ENCODE measurements around the gene SHCBP1.
"Not testable (repeated sequence)": the region's sequence is repeated elsewhere in the genome, so short reads cannot be mapped to it uniquely, and the experiment has no call there.

Gene SHCBP1, protein sequence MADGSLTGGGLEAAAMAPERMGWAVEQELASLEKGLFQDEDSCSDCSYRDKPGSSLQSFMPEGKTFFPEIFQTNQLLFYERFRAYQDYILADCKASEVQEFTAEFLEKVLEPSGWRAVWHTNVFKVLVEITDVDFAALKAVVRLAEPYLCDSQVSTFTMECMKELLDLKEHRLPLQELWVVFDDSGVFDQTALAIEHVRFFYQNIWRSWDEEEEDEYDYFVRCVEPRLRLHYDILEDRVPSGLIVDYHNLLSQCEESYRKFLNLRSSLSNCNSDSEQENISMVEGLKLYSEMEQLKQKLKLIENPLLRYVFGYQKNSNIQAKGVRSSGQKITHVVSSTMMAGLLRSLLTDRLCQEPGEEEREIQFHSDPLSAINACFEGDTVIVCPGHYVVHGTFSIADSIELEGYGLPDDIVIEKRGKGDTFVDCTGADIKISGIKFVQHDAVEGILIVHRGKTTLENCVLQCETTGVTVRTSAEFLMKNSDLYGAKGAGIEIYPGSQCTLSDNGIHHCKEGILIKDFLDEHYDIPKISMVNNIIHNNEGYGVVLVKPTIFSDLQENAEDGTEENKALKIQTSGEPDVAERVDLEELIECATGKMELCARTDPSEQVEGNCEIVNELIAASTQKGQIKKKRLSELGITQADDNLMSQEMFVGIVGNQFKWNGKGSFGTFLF

GRCh38 chr16:46621006-46621933 lies at the start of gene SHCBP1:
Gene SHCBP1 (minus strand): TSS chr16:46621379. CDS start chr16:46621359, 20 bp downstream.
- DNase-seq, result peak; percentile 45

DNA sequence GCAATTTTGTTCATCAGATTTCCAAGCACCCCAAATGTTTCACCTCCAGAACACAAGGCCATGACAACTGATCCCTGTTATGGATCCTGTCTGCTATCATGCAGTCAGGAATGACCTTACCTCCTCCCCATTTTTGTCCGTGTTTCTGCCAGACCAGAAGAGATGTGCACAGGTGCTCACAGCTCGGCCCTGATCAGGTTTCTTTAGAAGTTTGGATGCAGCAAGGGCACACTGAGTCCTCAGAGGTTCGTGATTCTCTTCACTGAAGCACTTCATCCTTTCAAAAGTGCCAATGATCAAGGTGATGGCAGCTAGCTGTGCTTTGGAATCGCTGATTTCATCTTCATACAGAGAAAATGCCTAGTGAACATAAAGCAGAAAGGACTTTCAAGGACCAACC lies 40.9 kb upstream of the SHCBP1 start:
- no peak for DNase-seq

DNA sequence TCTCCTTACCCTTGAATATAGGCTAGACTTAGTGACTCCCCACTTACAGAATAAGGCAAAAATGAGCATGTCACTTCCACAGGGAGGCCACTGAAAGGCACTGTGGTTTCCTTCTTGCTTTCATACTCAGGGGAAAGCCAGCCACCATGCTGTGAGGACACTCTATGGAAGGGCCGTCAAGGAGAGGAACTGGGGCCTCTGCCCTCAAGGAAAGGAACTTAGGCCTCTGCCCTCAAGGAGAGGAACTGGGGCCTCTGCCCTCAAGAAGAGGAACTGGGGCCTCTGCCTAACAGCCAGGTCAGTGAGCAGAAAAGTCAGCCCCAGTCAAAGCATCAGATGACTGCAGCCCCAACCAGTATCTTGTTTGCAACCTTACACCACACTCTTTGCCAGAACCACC lies 37.7 kb upstream of the SHCBP1 start:
- no peak for DNase-seq

GRCh38 chr16:46651305-46651704 lies 30.1 kb upstream of the SHCBP1 start:
- DNase-seq, result no peak

DNA sequence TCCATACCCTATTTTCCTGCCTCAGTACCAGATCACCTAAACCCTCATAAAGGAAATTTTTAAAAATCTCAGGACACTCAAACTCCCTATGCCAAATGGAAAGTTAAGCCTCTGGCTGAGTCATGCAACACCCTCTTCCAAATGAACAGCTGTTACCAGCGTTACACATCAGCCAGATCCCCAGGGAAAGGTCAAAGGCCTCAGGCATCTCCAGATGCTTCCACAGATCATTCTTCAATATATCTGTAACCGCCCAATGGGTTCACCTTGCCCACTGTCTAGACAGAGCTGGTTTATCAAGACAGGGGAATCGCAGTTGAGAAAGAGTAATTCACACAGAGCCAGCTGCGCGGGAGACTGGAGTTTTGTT lies 29.1 kb upstream of the SHCBP1 start:
- DNase-seq, result no peak

GRCh38 chr16:46649588-46650253 lies 28.5 kb upstream of the SHCBP1 start:
- no peak for DNase-seq

DNA sequence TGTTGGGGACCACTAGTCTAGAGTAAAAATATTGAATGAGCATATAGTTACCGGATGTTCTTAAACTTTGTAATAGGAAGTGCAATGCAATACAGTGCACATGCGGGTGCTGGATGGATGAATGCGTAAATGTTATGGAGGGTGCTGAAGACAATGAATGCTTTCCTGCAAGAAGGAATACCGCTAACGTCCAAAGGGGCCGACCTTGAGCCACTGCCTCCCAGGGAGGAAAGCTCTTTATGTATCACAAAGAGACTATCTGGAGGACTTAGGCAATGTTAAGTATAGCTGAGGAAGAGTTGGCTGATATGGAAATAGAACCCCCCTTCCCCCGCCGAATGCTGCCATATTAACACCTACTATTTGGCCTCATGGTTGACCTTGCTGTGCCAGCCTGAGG lies 27.5 kb upstream of the SHCBP1 start:
- no peak for DNase-seq

DNA sequence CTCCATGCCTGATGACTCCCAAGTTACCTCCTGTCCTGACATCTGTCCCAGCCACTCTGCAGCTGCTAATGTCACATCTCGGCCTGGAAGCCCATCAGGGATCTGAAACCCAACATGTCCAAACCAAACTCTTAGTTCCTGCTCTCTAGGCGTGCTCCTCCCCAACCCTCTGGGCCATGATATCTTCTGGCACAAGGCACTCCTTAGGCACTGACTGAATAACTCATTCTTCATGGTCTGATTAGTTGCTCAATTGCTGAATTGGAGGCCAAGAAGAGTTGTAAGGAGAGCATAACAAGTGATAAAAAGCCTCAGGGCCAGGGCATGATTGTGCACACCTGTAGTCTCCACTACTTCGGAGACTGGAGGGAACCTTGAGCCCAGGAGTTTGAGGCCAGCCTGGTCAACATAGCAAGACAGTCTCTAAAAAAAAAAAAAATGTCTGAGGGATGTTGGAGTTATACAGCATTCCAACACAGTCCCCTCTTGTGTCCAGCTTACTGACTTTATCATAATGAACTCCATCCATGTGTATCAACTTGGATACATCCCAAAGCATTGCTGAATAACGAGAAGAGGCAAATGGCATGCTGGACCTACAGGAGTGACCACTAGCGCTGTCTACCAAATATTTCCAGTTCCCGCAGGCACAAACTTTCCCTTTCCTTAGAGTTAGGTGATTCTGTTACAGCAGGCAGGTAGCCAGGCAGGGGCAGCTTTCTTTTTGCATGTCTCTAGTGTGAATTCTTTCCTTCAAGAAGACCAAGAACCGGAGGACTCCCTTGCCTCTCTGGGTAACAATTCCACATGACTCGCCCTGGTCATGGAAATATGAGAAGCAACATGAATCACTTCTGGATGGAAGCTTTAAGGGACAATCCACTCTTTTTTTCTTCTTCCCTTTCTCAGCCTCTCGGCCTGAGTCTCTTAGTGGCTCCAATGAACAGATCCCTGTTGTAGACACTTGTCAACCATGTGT lies 18.1 kb upstream of the SHCBP1 start:
- no peak for DNase-seq

- no peak for DNase-seq
Measured at GRCh38 chr16:46632778-46633733, 11.9 kb upstream of the SHCBP1 start.

GRCh38 chr16:46629331-46630219 lies 8.4 kb upstream of the SHCBP1 start:
- no peak for DNase-seq

GRCh38 chr16:46627746-46628145 lies 6.6 kb upstream of the SHCBP1 start:
- DNase-seq, result no peak

GRCh38 chr16:46626681-46627080 lies 5.5 kb upstream of the SHCBP1 start:
- DNase-seq, result not testable (repeated sequence)

DNA sequence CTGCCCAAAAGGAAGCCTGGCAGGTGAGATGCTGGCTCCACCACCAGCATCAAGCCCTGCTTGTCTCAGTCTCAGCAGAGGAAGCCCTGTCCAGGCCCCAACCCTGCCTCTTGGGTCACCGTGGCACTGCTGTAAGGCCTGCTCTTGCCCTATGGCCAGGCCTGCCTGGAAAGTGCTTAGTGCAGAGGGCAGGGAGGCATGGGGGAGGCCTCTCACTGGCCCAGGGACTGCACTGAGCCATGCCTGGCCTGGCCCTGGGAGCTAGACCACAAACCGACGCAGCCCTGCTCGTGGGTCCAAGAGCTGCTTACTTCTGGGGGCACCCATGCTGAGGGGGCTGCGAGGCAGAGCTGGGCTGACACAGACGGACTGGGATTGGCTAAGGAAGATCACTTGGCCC lies 3.7 kb upstream of the SHCBP1 start:
- not testable (repeated sequence) for DNase-seq

DNA sequence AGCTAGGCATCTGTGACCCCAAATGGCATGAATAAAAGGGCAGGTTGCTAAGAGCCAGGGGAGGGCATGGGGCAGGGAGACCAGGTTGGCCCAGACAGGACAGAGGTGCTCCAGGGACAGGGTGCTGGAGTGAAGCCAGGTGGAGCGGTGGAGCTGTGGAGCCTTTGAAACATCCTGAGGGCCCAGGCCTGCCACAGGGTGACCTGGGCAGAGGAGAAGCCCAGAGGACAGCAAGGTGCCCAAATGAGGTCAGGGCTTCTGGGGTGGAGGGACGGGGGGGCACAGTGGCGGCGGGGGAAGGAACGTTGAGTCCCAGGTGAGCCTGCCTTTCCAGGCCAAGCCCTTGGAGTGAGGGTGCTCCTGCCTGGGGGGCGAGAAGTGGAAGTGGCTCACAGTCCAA lies 2.5 kb upstream of the SHCBP1 start:
- DNase-seq, result not testable (repeated sequence)

GRCh38 chr16:46623246-46623645 lies 2.1 kb upstream of the SHCBP1 start:
- not testable (repeated sequence) for DNase-seq

DNA sequence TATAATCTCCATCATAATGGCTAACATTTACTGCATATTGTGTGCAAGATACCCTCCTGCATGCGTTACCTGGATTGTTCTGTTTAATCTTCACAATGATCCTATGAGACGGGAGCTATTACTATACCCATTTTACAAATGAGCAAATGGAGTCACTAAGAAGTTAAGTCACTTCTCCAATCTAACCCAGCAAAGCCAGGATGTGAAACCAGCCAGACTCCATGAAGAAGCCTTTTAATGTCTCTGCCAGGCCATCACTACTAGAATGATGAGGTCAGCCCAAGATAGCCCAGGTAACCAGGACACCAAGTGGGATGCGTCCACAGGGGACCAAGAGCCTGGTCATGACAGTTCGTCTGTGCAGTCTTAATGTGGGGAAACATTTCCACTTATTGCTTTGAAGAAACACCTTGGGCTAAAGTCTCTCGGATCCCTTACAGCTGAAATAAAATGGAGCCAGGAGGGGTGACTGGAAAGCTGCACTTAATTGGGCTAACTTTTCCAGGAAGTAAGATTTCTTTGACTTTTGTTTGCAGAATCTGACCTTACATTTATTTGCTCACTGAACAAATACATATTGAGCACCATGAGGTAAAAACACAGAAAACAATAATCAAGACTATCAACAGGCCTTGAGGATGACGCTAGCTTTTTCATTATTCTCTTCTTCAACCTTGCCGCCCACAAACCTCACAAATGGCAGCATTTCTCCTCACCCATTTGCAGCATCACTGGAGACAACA lies 926 bp upstream of the SHCBP1 start:
- DNase-seq, result no peak

GRCh38 chr16:46620266-46621005 lies 743 bp downstream of the SHCBP1 start:
- DNase-seq, result no peak

GRCh38 chr16:46618516-46618915 lies 2.7 kb downstream of the SHCBP1 start:
- no peak for DNase-seq
